RWPE2 (cell line): ENCODE measurements around the gene DCTD.

ENCODE experiments used
- ATAC-seq: fragments of 200-7000 bp; cut with Tn5 transposase; 3 replicates; pipeline ENCODE4 v1.9.1; 2021; ENCODE audit warnings: low read depth
- DNase-seq: peaks from one replicate; pipeline ENCODE4 v3.0.0-alpha.2; 2020; ENCODE audit warnings: low spot score
- H3K27ac ChIP-seq: fragments of 450-650 bp; 2 replicates; pipeline ENCODE4 v1.5.1; 2017; ENCODE audit warnings: mild to moderate bottlenecking; ENCODE audit not compliant: poor library complexity, severe bottlenecking
- H3K27me3 ChIP-seq: fragments of 250-450 bp; sonication (Bioruptor Pico); 2 replicates; pipeline ENCODE4 v1.5.1; 2021; ENCODE audit warnings: mild to moderate bottlenecking, moderate library complexity; ENCODE audit not compliant: insufficient read depth, poor library complexity, severe bottlenecking
- H3K36me3 ChIP-seq: fragments of 250-450 bp; sonication (Bioruptor Pico); 2 replicates; pipeline ENCODE4 v1.5.1; 2020; ENCODE audit warnings: low read depth, mild to moderate bottlenecking, moderate library complexity
- H3K4me1 ChIP-seq: fragments of 250-450 bp; sonication (Bioruptor Pico); 2 replicates; pipeline ENCODE4 v1.5.1; 2021; ENCODE audit warnings: mild to moderate bottlenecking, moderate library complexity; ENCODE audit not compliant: insufficient read depth, poor library complexity, severe bottlenecking
- H3K4me3 ChIP-seq: fragments of 250-450 bp; sonication (Bioruptor Pico); 2 replicates; pipeline ENCODE4 v1.5.1; 2021; ENCODE audit warnings: mild to moderate bottlenecking, moderate library complexity; ENCODE audit not compliant: severe bottlenecking
- H3K9me3 ChIP-seq: fragments of 250-450 bp; sonication (Bioruptor Pico); 2 replicates; pipeline ENCODE4 v1.5.1; 2021; ENCODE audit warnings: mild to moderate bottlenecking, moderate library complexity; ENCODE audit not compliant: severe bottlenecking
- CTCF ChIP-seq: fragments of 450-650 bp; IDR thresholded peaks from one replicate; pipeline ENCODE4 v1.5.1; 2017; ENCODE audit warnings: mild to moderate bottlenecking, moderate library complexity; ENCODE audit not compliant: poor library complexity, severe bottlenecking

Gene DCTD

GRCh38 chr4:182917182-182918043 is at the start of gene DCTD:
TSS of gene DCTD (minus strand) at chr4:182917386. CDS start at chr4:182915568, 1,818 bp downstream.
- peaks cover 6% of the 10 kb centered on the region for H3K4me1 ChIP-seq
- peak; percentile 48 for TF ChIP-seq CTCF

GRCh38 chr4:182960746-182961145 is 43.6 kb upstream of the DCTD start:
- TF ChIP-seq CTCF: no peak
- Histone ChIP-seq H3K9me3 (no peaks in the 10 kb centered on the region), H3K36me3 (no peaks in the 10 kb centered on the region), H3K27ac (no peak overlapping the region), H3K4me1 (no peaks in the 10 kb centered on the region), H3K4me3 (no peak overlapping the region), H3K27me3 (no peaks in the 10 kb centered on the region)
- DNase-seq (no peak), ATAC-seq (no peak)

More at GRCh38 chr4:182917182-182918043, at the start of gene DCTD:
- no peaks in the 10 kb centered on the region for H3K27me3 ChIP-seq
- ATAC-seq (peak; percentile 74), DNase-seq (no peak)
- peak within 1 kb of the TSS; percentile 98 for H3K4me3 ChIP-seq
- H3K36me3 ChIP-seq: peaks cover 32% of the 10 kb centered on the region
- peak within 1 kb of the TSS; percentile 74 for H3K27ac ChIP-seq
- no peaks in the 10 kb centered on the region for H3K9me3 ChIP-seq

- no peak overlapping the region for H3K4me3 ChIP-seq
- H3K36me3 ChIP-seq: no peaks in the 10 kb centered on the region
- no peak overlapping the region for H3K27ac ChIP-seq
- no peaks in the 10 kb centered on the region for H3K9me3 ChIP-seq
- H3K27me3 ChIP-seq: no peaks in the 10 kb centered on the region
- no peak for DNase-seq
- TF ChIP-seq CTCF: no peak
- no peaks in the 10 kb centered on the region for H3K4me1 ChIP-seq
- no peak for ATAC-seq
Measured at GRCh38 chr4:182960228-182960627, 43.0 kb upstream of the DCTD start.

GRCh38 chr4:182955411-182955810 is 38.2 kb upstream of the DCTD start:
- Histone ChIP-seq H3K36me3 (no peaks in the 10 kb centered on the region), H3K9me3 (no peaks in the 10 kb centered on the region), H3K4me1 (no peaks in the 10 kb centered on the region), H3K27me3 (no peaks in the 10 kb centered on the region), H3K27ac (no peak overlapping the region), H3K4me3 (no peak overlapping the region)
- no peak for TF ChIP-seq CTCF
- ATAC-seq (no peak), DNase-seq (no peak)

GRCh38 chr4:182944484-182945213 is 27.5 kb upstream of the DCTD start:
- ATAC-seq: no peak
- Histone ChIP-seq H3K9me3 (no peaks in the 10 kb centered on the region), H3K4me3 (no peak overlapping the region)

More at GRCh38 chr4:182944484-182945213, 27.5 kb upstream of the DCTD start:
- no peak overlapping the region for H3K27ac ChIP-seq
- no peaks in the 10 kb centered on the region for H3K27me3 ChIP-seq
- TF ChIP-seq CTCF: no peak
- no peak for DNase-seq
- H3K4me1 ChIP-seq: no peaks in the 10 kb centered on the region
- no peaks in the 10 kb centered on the region for H3K36me3 ChIP-seq
